Astrocyte (in vitro differentiated cells and primary cell): ENCODE data around the gene SSBP2. TPM values are rescaled to one million over a fixed set of nuclear protein-coding genes. Genes with fewer than 3 reads are reported as not detected.

ENCODE experiments used
- DNase-seq: peaks from one replicate; pipeline ENCODE4 v3.0.0-alpha.2; 2010; ENCODE audit warnings: low read depth
- FAIRE-seq: peaks from 2 replicates; lab custom pipeline; 2011; peaks lifted over from hg19 to GRCh38; lab: Jason Lieb, UNC
- H2AFZ ChIP-seq: 2 replicates; pipeline ENCODE4 v1.6.0; 2012; ENCODE audit warnings: low read depth, low read length, inconsistent platforms
- H3K27ac ChIP-seq: 2 replicates; pipeline ENCODE4 v1.5.1; 2011; ENCODE audit warnings: low read depth, low read length, inconsistent platforms
- H3K27me3 ChIP-seq: 2 replicates; pipeline ENCODE4 v1.6.0; 2011; ENCODE audit warnings: low read length, inconsistent platforms; ENCODE audit not compliant: insufficient read depth
- H3K36me3 ChIP-seq: 2 replicates; pipeline ENCODE4 v1.5.1; 2011; ENCODE audit warnings: low read length, inconsistent platforms; ENCODE audit not compliant: insufficient read depth
- H3K4me1 ChIP-seq: 2 replicates; pipeline ENCODE4 v1.5.1; 2011; ENCODE audit warnings: low read length, inconsistent platforms; ENCODE audit not compliant: insufficient read depth
- H3K4me2 ChIP-seq: 2 replicates; pipeline ENCODE4 v1.6.0; 2012; ENCODE audit warnings: low read length, inconsistent platforms
- H3K4me3 ChIP-seq: 2 replicates; pipeline ENCODE4 v1.5.1; 2011; ENCODE audit warnings: low read depth, mild to moderate bottlenecking, low read length, inconsistent platforms; ENCODE audit not compliant: insufficient read depth
- H3K79me2 ChIP-seq: 2 replicates; pipeline ENCODE4 v1.6.0; 2012; ENCODE audit warnings: mild to moderate bottlenecking, low read length, inconsistent platforms; ENCODE audit not compliant: insufficient read depth
- H3K9ac ChIP-seq: 2 replicates; pipeline ENCODE4 v1.6.0; 2012; ENCODE audit warnings: mild to moderate bottlenecking, low read length, inconsistent platforms
- H3K9me3 ChIP-seq: 2 replicates; pipeline ENCODE4 v1.5.1; 2012; ENCODE audit warnings: low read depth, mild to moderate bottlenecking, low read length, inconsistent platforms; ENCODE audit not compliant: insufficient read depth
- H4K20me1 ChIP-seq: 2 replicates; pipeline ENCODE4 v1.6.0; 2012; ENCODE audit warnings: low read length, inconsistent platforms; ENCODE audit not compliant: insufficient read depth
- H3K27ac Mint-ChIP-seq: one replicate; pipeline ENCODE4 v1.8.0; 2021; ENCODE audit warnings: mild to moderate bottlenecking, mixed read lengths; ENCODE audit not compliant: unreplicated experiment
- H3K27me3 Mint-ChIP-seq: one replicate; pipeline ENCODE4 v1.8.0; 2021; ENCODE audit warnings: low read depth, mixed read lengths; ENCODE audit not compliant: unreplicated experiment
- H3K36me3 Mint-ChIP-seq: one replicate; pipeline ENCODE4 v1.8.0; 2021; ENCODE audit warnings: low read depth, mixed read lengths; ENCODE audit not compliant: unreplicated experiment
- H3K4me1 Mint-ChIP-seq: one replicate; pipeline ENCODE4 v1.8.0; 2021; ENCODE audit warnings: low read depth, mixed read lengths; ENCODE audit not compliant: unreplicated experiment
- H3K4me3 Mint-ChIP-seq: one replicate; pipeline ENCODE4 v1.8.0; 2021; ENCODE audit warnings: mild to moderate bottlenecking, moderate library complexity, mixed read lengths; ENCODE audit not compliant: unreplicated experiment
- H3K9me3 Mint-ChIP-seq: one replicate; pipeline ENCODE4 v1.8.0; 2021; ENCODE audit warnings: mild to moderate bottlenecking, mixed read lengths; ENCODE audit not compliant: unreplicated experiment
- CTCF ChIP-seq: IDR thresholded peaks from 2 replicates; pipeline ENCODE4 v1.5.1; 2011; ENCODE audit warnings: low read depth, mild to moderate bottlenecking, inconsistent platforms, low read length, moderate library complexity; ENCODE audit not compliant: insufficient read depth
- EZH2 ChIP-seq: IDR thresholded peaks from 2 replicates; pipeline ENCODE4 v1.6.1; 2012; ENCODE audit warnings: mild to moderate bottlenecking, low read length, inconsistent platforms; ENCODE audit not compliant: insufficient read depth
- total RNA-seq: library from RNA; stranded (reverse); gene quantifications from 2 replicates; pipeline ENCODE4 v1.2.1, GENCODE V29; 2021

Gene SSBP2
- total RNA-seq, 1 donor from 2014 or later: 59.8 TPM

- Mint-ChIP-seq H3K36me3 (peaks cover 3% of the 10 kb centered on the region), H3K4me1 (peaks cover 28% of the 10 kb centered on the region), H3K4me3 (no peak overlapping the region), H3K27me3 (no peaks in the 10 kb centered on the region), H3K27ac (peak overlapping the region; percentile 95), H3K9me3 (no peaks in the 10 kb centered on the region)
- FAIRE-seq (peak; percentile 73), DNase-seq (peak; percentile 87)
- Histone ChIP-seq H3K9me3 (no peaks in the 10 kb centered on the region), H3K36me3 (no peaks in the 10 kb centered on the region), H3K27me3 (no peaks in the 10 kb centered on the region), H3K4me3 (no peak overlapping the region), H3K27ac (peak overlapping the region; percentile 28), H3K4me1 (peaks cover 6% of the 10 kb centered on the region), H3K9ac (no peak overlapping the region), H3K79me2 (no peaks in the 10 kb centered on the region), H3K4me2 (peak overlapping the region; percentile 57), H4K20me1 (no peaks in the 10 kb centered on the region), H2AFZ (no peak overlapping the region)
- no peak for TF ChIP-seq EZH2
- no peak for TF ChIP-seq CTCF
Measured at GRCh38 chr5:81626524-81626923, 124.4 kb downstream of the SSBP2 start.

DNA sequence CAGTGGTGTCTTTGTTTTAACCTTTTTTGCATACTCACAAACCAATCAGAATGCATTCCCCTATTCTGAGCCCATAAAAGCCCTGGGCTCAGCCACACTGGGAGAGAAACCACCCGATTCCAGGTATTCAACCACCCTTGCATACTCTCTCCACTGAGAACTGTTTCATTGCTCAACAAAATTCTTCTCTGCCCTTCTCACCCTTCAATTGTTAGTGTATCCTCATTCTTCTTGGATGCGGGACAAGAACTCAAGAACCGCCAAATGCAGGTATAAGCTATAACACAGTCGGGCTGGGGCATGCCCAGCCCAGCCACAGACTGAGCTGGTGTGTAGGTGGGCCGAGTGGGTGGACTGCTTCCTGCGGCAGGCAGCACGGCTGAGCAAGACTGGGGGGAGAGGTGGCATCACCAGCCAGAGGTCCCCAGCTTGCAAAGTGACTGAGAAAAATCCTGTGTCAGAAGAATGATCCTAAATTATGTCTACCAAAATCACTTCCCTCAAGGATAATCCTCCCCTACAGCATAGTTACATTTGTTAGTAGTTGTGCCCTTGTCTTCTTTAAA lies 141.0 kb downstream of the SSBP2 start:
- no peak for FAIRE-seq
- Mint-ChIP-seq H3K4me3 (no peak overlapping the region), H3K36me3 (peaks cover 12% of the 10 kb centered on the region)

More for the DNA sequence above, 141.0 kb downstream of the SSBP2 start:
- H3K27ac Mint-ChIP-seq: no peak overlapping the region
- Histone ChIP-seq H4K20me1 (no peaks in the 10 kb centered on the region), H3K27me3 (no peaks in the 10 kb centered on the region), H2AFZ (no peak overlapping the region), H3K36me3 (no peaks in the 10 kb centered on the region), H3K4me3 (no peak overlapping the region), H3K4me2 (no peak overlapping the region), H3K79me2 (no peaks in the 10 kb centered on the region), H3K9me3 (peaks cover 7% of the 10 kb centered on the region), H3K27ac (no peak overlapping the region), H3K9ac (no peak overlapping the region), H3K4me1 (no peaks in the 10 kb centered on the region)
- no peaks in the 10 kb centered on the region for H3K9me3 Mint-ChIP-seq
- no peaks in the 10 kb centered on the region for H3K27me3 Mint-ChIP-seq
- TF ChIP-seq EZH2: no peak
- TF ChIP-seq CTCF: no peak
- no peak for DNase-seq
- H3K4me1 Mint-ChIP-seq: peaks cover 9% of the 10 kb centered on the region
